HL-60/S4 treated with phorbol 12-myristate 13-acetate at 8.2 ng/mL for 4 days and 3 days (cell line): ENCODE results near the gene ACTR5.
"Not testable (repeated sequence)": the region's sequence is repeated elsewhere in the genome, so short reads cannot be mapped to it uniquely, and the experiment has no call there.

Experiments used
- in situ Hi-C: fragments of 300-500 bp; cut with MboI; formaldehyde crosslinking; loops from 2 replicates; pipeline ENCODE4 v1.15.0; 2022; ENCODE audit warnings: low sequenced_read_pairs

ACTR5 gene

DNA sequence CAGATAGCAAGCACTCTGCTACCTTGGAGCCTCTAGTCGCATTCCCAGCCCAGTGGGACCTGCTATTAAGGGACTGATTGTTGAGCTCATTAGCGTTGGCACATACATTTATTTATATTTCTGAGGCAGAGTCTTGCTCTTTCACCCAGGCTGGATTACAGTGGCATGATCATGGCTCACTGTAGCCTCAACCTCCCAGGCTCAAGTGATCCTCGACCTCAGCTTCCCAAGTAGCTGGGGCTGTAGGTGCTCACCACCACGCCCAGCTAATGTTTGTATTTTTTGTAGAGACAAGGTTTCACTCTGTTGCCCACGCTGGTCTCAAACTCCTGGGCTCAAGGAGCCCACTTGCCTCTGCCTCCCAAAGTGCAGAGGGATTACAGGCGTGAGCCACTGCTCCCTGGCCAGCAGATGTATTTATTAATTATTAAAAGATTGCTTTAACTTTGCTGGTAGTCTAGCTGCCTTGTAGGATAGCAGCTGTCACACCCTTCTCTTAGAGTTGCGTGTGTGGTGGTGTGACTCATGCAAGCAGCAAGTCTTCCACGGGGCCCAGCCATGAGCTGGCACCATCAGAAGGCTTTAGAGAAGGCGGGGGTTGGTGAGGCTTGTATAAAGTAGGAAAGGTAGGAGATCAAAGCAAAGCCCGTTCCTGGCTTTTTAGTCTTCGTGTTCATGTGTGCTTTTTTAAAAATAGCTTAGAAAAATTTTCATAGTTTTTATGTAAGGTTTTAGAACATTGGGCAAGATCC, 16.5 kb downstream of the ACTR5 start:
- in situ Hi-C loops, result no loop called here

DNA sequence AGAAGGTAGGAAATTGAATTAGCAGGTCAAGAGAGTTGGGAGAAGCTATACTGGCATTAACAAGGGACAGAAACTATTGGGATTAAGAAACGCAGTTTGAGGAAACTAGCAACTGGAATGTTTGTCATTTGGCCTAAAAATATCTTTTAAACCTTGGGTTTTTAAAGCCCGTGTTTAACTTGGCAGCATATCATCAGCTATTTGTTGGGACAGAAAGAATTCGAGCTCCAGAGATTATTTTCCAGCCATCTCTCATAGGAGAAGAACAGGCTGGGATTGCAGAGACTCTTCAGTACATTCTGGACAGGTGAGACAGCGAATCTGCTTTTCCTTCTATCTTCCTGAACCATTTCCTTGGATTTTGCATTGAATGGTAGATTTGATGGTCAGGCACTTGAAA, 17.8 kb downstream of the ACTR5 start:
- in situ Hi-C loops, result no loop called here

DNA sequence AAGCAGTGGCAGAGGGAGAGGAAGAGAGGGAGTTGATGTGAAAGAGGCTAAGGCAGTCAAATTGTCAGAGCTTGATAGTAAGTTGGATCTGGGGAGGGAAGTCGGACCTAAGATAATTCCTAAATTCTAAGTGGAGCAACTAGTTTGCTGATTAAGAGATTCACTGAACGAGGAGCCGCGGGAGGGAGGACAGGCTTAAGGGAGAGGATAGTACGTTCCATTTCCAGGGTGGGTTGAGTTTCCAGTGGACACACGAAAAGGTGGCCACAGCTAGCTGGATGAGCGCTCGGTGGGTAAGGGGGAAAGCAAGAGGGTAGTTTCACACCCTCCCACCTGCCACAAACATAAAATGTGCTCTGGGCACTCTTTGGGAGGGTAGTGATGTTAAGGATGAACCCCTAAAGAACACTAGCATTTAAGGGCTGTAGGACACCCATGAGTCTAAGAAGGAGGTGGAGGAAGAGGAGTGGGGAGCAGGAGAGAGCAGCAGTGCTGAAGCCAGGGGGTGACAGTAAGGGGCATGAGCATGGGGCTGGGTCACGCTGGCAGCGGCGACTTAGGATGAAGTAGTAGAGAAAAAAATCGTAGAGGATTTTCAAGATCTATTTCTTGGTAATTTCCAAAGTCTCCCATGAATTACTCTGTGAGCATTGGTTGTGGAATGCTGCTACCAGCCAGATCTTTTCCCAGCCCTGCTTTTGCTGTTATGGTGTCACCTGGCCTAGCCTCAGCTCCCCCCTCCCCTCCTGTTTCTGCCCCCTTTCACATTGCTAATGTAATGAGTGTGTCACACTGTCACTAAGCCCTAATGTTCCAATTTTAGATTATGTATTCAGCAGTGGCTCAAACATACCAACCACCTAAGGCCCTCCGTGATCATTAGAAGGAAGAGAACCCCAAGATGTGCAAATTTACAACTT, 21.4 kb downstream of the ACTR5 start:
- in situ Hi-C loops, result no loop called here

DNA sequence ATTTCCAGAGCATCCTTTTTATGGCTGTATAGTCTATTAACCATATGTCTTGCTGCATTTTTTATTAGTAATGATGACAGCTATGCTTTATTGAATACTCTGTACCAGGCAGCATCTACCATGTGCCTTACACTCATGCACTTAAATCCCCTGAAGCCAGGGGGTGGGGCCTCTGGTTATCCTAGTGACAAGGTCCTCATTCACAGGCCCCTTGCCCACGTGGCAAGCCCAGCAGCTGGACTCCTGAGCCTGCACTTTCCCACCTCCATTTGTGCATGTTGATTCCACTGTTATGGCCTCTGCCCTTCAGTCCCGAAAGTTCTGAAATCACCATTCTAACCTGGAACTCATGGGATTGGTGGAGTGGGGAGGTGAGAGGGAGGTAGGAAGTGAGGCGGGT, 22.3 kb downstream of the ACTR5 start:
- in situ Hi-C loops, result no loop called here

DNA sequence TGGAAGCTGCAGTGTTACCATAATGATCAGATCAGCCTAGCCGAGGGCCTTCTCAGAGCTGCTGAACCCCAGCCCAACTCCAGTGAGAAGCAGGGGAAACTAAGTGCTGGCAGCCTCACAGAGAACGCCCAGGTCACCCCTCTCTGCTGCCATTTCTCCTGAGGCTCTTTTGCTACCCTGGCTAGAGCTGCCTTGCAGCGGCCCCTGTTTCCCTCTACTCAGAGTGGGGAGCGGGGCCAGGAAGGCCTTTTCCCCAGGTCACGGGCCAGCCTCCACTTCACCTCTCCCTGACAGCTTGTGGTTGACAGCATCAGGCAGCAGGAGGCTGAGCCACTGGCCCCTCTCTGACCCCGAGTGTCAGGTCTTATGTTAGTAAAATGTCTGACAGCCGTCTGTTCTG, 22.7 kb downstream of the ACTR5 start:
- in situ Hi-C loops, result no loop called here

DNA sequence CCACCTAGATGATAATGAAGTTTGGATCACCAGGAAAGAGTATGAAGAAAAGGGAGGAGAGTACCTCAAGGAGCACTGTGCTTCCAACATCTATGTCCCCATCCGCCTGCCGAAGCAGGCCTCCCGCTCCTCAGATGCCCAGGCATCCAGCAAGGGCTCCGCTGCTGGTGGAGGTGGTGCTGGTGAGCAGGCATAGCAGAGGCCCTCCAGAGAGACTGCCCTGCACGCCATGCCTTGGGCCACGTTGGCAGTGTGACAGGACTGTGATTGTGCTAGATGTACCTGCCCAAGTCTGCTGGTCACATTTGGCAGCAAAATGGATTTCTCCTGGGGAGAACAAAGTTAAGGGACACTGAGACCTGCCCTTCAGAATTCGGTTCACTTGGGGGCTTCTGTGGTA, 23.4 kb downstream of the ACTR5 start:
- in situ Hi-C loops, result no loop called here

DNA sequence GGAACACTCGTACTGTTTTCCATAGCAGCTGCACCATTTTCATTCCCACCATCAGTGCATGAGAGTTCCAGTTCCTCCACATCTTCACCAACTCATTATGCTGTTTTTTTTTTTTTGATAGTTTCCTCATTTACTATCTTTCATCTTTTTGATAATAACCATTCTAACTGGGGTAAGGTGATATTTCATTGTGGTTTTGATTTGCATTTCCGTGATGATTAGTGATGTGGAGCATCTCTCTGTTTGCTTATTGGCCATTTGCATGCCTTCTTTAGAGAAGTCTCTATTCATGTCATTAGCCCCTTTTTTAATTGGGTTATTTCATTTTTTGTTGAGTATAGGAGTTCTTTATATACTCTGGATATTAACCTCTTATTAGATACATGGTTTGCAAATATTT, 25.9 kb downstream of the ACTR5 start:
- in situ Hi-C loops, result no loop called here

DNA sequence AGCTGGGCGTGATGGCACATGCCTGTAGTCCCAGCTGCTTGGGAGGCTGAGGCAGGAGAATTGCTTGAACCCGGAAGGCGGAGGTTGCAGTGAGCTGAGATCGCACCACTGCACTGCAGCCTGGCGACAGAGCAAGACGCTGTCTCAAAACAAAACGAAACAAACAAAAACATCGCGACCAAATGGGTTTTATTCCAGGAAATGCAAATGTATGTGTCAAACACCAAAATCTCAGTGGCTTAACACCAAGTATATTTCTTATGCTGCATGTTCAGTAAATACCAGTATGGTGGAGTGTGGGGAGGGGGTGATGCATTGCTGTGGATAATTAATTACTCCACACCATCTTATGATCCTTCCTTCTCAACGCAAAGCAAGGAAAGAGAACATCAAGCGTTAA, 28.1 kb downstream of the ACTR5 start:
- in situ Hi-C loops, result no loop called here

DNA sequence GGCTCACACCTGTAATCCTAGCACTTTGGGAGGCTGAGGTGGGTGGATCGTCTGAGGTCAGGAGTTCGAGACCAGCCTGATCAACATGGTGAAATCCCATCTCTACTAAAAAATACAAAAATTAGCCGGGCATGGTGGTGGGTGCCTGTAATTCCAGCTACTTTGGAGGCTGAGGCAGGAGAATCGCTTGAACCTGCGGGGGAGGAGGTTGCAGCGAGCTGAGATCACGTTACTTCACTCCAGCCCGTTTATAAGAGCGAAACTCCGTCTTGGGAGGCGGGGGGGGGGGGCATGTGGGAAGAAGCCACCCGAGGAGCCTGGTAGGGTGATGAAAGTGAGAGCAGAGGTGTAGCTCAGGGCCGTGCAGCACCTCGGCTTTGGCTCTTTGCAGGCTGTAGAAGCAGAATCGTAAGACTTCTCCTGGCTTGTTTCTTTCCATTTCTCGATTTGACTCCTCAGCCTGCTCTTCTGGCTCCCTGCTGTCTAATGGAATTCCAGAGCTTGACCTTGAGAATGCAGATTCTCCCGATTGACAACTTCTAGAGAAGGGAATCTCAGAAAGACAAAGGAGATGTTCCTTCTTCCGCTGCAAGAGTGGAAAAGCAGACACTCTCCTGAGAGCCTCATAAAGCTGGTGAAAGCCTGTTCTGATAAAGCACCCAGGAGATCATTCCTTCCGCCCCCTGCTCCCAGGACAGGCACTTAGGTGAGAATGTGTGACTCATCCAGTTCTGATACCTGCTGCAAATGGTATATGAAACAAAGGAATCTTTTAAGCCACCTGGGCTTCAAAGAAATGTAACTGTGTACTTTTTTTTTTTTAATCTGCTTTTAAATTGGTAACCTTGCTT, 31.2 kb downstream of the ACTR5 start:
- in situ Hi-C loops, result no loop called here

DNA sequence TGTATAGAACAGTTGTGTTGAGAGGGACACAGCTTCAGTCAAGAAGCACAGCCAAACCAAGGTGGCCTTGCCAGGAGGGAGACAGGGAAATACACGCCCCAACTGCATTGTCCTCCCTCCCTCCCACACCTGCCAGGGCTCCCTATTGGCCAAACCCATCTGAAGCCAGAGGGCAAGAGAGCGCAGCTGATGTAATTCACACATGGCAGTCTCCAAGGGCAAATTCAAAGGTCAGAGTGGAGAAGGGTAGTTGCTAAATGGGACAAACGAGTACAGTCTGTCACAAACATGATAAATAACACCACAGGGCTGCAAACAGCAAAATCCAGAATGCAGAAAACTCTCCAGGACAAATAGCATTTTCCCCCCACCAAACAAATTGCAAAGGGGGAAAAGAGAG, 34.0 kb downstream of the ACTR5 start:
- in situ Hi-C loops, result no loop called here

DNA sequence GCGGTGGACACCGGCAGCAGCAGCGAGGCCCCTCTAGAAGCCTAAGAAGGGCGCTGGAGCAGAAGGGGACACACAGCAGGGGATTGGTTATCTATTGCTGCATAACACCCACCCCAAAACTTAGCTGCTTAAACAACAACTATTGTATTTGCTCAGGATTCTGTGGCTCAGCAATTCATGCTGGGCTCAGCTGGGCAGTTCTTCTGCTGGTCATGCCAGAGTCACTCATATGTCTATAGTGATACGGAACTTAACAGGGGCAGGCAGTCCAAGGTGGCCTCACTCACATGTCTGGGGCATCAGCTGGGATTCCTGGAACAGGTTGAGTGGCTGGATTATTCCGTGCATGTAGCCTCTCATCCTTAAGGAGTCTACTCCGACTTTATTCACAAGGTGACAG, 39.6 kb downstream of the ACTR5 start:
- in situ Hi-C loops, result no loop called here

DNA sequence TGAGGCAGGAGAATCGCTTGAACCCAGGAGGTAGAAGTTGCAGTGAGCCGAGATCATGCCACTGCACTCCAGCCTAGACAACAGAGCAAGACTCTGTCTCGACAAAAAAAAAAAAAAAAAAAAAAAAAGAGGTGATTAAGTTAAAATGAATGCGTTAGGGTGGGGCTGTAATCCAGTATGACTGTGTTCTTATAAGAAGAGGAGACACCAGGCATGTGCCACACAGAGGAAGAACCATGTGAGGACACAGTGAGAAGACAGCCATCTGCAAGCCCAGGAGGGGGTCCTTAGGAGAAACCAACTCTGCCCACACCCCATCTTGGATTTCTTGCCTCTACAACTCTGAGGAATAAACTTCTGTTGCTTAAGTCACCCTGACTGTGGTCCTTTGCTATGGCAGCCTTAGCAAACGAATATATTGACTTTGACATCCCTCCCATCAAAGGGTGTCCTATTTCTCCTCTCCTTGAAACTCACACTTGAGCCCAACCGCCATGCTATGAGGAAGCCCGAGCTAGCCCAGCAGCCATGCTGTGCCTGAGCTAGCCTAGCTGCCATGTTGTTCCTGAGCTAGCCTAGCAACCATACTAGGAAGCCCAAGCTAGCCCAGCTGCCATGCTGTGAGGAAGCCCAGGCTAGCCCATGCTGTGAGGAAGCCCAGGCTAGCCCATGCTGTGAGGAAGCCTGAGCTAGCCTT, 41.4 kb downstream of the ACTR5 start:
- in situ Hi-C loops, result no loop called here

DNA sequence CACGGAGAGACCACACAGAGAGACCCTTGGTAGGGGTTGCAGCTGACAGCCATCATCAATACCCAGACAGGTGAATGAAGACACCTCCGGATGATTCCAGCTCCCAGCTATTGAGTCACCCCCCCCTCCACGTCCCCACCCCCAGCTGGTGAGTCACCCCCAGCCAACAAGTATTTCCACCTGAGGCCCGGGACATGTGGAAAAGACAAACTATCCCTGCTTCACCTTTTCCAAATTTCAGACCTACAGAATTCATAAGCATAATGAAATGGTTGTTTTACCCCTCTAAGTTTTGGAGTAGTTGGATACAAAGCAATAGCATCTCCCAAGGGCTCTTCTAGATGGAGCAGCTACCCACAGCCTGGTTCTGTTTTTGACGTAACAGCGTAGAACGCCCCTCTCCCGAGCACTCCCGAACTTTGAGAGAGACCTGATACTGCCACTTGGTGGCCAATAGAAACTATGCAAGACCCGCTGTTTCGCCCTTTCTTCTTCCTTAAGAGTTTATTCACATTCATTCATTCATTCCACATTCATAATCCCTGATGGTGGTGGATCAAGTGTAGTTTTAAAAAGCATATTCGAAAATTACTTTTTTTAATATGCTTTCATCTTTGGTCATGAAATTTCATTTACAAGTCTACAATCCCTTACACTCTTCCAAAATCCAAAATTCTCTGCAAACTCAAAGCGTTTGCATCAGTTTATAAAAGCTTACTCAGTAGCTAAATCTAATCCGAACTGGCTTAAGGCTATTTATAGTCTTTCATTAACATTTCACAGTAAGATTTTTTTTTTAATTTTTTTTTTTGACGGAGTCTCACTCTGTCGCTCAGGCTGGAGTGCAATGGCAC, 42.2 kb downstream of the ACTR5 start:
- in situ Hi-C loops, result no loop called here

DNA sequence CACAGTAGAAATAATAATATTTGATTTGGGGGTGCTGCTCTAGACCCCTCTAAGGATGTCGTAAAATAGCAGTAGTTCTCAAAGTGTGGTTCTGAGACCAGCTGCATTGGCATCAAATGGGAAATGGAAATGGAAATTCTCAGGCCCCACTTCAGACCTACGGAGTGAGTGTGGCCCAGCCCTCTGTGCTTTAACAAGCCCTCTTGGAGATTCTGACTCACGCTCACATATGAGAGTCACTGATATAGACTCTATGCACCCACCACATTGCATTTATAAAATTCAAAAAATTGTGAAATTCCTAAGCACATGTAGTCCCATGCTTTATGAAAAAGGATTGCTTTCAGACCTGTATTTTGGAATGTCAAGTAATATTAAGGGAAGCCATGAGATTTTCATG, 43.0 kb downstream of the ACTR5 start:
- in situ Hi-C loops, result no loop called here

DNA sequence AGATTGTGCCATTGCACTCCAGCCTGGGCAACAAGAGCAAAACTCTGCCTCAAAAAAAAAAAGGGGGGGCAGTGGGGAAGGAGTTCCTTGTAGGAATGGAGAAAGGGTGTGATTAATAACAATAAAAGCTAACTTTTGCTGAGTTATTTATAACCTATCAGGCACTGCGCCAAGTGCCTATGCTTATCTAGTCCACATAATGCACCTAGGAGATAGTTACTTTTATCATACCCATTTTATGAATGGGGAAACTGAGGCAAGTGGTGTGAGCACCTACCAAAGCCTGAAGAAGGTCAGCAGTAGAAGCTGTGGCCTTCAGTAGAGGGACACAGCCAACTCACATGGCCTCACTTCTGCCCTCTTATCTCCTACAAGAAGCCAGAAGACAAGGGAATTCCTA, 43.7 kb downstream of the ACTR5 start:
- in situ Hi-C loops, result no loop called here

DNA sequence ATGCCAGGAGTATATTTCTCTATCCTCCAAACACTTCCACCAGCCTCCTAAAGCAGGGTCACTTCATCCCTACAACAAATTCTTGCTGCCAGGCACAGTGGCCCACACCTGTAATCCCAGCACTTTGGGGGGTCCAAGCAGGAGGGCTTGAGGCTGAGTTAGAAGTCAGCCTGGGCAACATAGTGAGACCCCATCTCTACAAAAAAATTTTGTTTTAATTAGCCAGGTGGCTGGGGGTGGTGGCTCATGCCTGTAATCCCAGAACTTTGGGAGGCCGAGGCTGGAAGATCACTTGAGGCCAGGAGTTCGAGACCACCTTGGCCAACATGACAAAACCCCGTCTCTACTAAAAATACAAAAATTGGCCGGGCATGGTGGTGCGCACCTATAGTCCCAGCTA, 45.8 kb downstream of the ACTR5 start:
- in situ Hi-C loops, result not testable (repeated sequence)

DNA sequence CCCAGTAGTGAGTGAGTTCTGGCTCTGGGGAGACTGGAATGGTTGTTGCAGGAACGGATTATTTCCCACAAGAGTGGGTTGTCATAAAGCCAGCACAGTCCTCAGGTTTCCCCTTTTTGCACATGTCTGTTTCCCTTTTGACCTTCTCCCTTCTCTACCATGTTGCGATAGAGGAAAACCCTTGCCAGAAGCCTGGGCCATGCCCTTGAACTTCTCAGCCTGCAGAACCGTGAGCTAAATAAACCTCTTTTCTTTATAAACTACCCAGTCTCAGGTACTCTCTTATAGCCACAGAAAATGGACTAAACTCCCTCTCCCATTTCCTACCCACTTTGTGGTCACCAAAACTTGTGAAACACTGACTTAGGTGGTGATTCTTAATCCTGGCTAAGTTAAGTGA, 50.0 kb downstream of the ACTR5 start:
- in situ Hi-C loops, result no loop called here

DNA sequence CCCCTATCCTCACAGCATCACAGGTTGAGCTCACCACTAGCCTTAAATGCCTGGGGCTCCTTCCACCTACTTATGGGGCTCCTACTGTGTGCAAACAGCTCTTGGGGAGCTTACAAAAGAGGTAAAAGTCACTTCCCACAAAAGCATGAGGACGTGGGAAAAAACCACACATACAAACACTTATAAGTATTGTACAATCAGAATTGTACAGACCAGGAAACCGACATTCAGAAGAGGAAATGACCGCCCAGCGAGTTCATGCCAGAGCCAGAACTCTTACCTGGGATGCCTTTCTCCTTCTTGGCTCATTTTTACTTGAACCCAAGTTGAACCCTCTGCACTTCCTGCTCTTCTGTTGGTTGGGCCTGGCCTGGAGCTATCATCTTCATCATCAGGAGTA, 50.9 kb downstream of the ACTR5 start:
- in situ Hi-C loops, result no loop called here

DNA sequence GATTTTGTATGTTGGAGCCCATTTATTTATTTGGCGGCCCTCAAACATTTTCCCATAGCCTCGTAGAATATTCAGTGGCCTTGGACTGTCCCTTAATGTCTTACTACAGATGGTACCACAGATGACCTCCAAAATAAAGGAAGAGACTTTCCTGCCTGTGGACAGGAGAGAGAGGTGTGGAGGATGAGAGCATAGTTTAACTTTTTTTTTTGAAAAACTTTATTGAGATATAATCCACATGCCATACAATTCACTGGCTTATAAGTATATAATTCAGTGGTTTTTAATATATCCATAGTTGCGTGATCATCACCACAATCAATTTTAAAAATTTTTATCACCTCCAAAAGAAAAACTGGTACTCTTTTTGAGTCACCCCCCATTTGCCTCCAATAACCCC, 52.6 kb downstream of the ACTR5 start:
- in situ Hi-C loops, result no loop called here

DNA sequence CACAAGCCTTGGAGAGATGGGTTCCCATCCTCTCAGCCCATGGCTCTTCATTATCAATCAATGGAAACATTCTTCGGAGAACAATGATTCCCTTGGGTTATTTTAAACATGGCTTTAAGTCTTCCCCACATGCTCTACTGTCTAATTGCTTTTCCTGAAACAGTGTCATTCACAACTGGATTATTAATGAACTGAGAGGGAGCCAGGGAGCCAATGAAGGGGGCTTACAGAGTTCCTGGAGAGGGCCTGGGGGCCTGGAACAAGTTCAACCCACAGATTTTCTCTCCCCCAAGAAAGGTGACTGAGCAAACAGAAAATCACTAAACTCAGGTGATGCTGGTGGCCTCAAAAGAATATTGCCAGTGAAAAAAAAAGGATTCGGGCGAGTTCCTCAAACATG, 56.0 kb downstream of the ACTR5 start:
- in situ Hi-C loops, result no loop called here
